Esophagus muscularis mucosa (tissue), 4 donors: ENCODE results near the gene C1QL4.
"Not testable (repeated sequence)": the region's sequence is repeated elsewhere in the genome, so short reads cannot be mapped to it uniquely, and the experiment has no call there.

ENCODE experiments used
- CTCF ChIP-seq, 3 experiments: fragments of 200-600 bp in 2 of 3; fragments of 450-650 bp in 1 of 3; sonication (generic) in 2 of 3; IDR thresholded peaks; one replicate each; pipeline ENCODE4 v1.5.1; 2017 to 2019; ENCODE audit warnings: antibody characterized with exemption in 3 of 3, mild to moderate bottlenecking in 2 of 3, moderate library complexity in 1 of 3
- EP300 ChIP-seq: sonication (generic); formaldehyde crosslinking; IDR thresholded peaks from one replicate; pipeline ENCODE4 v1.6.1; 2017; ENCODE audit warnings: antibody characterized with exemption
- POLR2A ChIP-seq: fragments of 450-650 bp; IDR thresholded peaks from one replicate; pipeline ENCODE4 v1.6.1; 2017; ENCODE audit warnings: antibody characterized with exemption, moderate library complexity, mild to moderate bottlenecking, low read depth
- POLR2AphosphoS5 ChIP-seq, 2 donors: sonication (generic); formaldehyde crosslinking; IDR thresholded peaks; one replicate each; pipeline ENCODE4 v1.6.1; 2017; ENCODE audit warnings: antibody characterized with exemption in 2 of 2

- not testable (repeated sequence) for TF ChIP-seq CTCF (IDR thresholded peaks at IDR 0.05); POLR2A; EP300; POLR2AphosphoS5 (IDR thresholded peaks at IDR 0.05)
These were observed 3.2 kb downstream of the C1QL4 start for GRCh38 chr12:49333778-49334177.
